ENCODE results near the gene CNKSR1.

GRCh38 chr1:26213335-26213905 is 36.1 kb downstream of the CNKSR1 start:
- TF ChIP-seq CTCF (IDR thresholded peaks at IDR 0.05 in 8 of 11, conservative IDR thresholded peaks at IDR 0.05 in 3 of 11) (no peak), POLR2A (IDR thresholded peaks at IDR 0.05) (no peak)
